Medulla oblongata (tissue), 1 donor: ENCODE data around the gene SFSWAP.
"Not testable (repeated sequence)": the region's sequence is repeated elsewhere in the genome, so short reads cannot be mapped to it uniquely, and the experiment has no call there.

Experiments used
- DNase-seq: peaks from one replicate; pipeline ENCODE4 v3.0.0-alpha.2; 2015; ENCODE audit errors: extremely low spot score

SFSWAP gene

GRCh38 chr12:131679186-131679585 is 31.7 kb upstream of the SFSWAP start:
- not testable (repeated sequence) for DNase-seq

GRCh38 chr12:131679816-131680215 is 31.1 kb upstream of the SFSWAP start:
- not testable (repeated sequence) for DNase-seq

- DNase-seq: not testable (repeated sequence)
Observed at GRCh38 chr12:131680392-131681256, 30.3 kb upstream of the SFSWAP start.

- DNase-seq: no peak
Observed at GRCh38 chr12:131681257-131681620, 29.7 kb upstream of the SFSWAP start.

- not testable (repeated sequence) for DNase-seq
Observed at GRCh38 chr12:131681746-131682509, 29.0 kb upstream of the SFSWAP start.

- DNase-seq: no peak
Observed at GRCh38 chr12:131682510-131682895, 28.4 kb upstream of the SFSWAP start.

- DNase-seq: no peak
Observed at GRCh38 chr12:131683266-131684014, 27.4 kb upstream of the SFSWAP start.

GRCh38 chr12:131684015-131684725 is 26.7 kb upstream of the SFSWAP start:
- DNase-seq: no peak

GRCh38 chr12:131687346-131688125 is 23.4 kb upstream of the SFSWAP start:
- DNase-seq: no peak

- no peak for DNase-seq
Observed at GRCh38 chr12:131688131-131688844, 22.6 kb upstream of the SFSWAP start.

- no peak for DNase-seq
Observed at GRCh38 chr12:131688845-131689154, 22.1 kb upstream of the SFSWAP start.

GRCh38 chr12:131690320-131690719 is 20.6 kb upstream of the SFSWAP start:
- no peak for DNase-seq

- DNase-seq: no peak
Observed at GRCh38 chr12:131692431-131692830, 18.5 kb upstream of the SFSWAP start.

- no peak for DNase-seq
Observed at GRCh38 chr12:131693149-131693548, 17.7 kb upstream of the SFSWAP start.

GRCh38 chr12:131694116-131694838 is 16.6 kb upstream of the SFSWAP start:
- DNase-seq: peak; percentile 28

- no peak for DNase-seq
Observed at GRCh38 chr12:131695968-131696367, 14.9 kb upstream of the SFSWAP start.

GRCh38 chr12:131698286-131698685 is 12.6 kb upstream of the SFSWAP start:
- no peak for DNase-seq

- DNase-seq: no peak
Observed at GRCh38 chr12:131699434-131699833, 11.5 kb upstream of the SFSWAP start.

- DNase-seq: no peak
Observed at GRCh38 chr12:131700271-131700670, 10.6 kb upstream of the SFSWAP start.
